HG03108 (cell line): ENCODE measurements around the gene PDIA5.
"Not testable (repeated sequence)": the region's sequence is repeated elsewhere in the genome, so short reads cannot be mapped to it uniquely, and the experiment has no call there.

Source experiments
- ATAC-seq: cut with Tn5 transposase; IDR thresholded peaks from one replicate; pipeline ENCODE4 v1.9.1; 2021; ENCODE audit warnings: moderate library complexity; ENCODE audit not compliant: unreplicated experiment

PDIA5 gene

DNA sequence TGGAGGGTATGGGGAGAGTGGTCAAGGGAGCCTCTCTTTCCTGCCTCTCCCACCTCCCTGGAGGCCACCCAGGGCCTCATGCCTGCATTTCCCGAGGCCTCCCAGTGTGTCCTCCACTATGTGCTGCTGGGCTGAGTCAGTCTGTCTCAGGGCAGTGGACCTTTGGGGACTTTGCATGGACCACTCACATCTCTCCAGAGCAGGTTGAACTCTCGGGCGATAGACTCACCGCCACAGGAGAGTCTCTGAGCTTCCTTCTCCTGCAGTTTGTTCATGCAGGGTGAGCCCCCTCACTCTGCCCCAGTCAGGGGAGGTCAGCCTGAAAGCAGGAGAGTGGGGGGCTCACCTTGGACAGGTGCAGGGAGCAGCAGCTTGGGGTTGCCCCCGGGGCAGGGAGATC is 74.5 kb downstream of the PDIA5 start:
- no peak for ATAC-seq

DNA sequence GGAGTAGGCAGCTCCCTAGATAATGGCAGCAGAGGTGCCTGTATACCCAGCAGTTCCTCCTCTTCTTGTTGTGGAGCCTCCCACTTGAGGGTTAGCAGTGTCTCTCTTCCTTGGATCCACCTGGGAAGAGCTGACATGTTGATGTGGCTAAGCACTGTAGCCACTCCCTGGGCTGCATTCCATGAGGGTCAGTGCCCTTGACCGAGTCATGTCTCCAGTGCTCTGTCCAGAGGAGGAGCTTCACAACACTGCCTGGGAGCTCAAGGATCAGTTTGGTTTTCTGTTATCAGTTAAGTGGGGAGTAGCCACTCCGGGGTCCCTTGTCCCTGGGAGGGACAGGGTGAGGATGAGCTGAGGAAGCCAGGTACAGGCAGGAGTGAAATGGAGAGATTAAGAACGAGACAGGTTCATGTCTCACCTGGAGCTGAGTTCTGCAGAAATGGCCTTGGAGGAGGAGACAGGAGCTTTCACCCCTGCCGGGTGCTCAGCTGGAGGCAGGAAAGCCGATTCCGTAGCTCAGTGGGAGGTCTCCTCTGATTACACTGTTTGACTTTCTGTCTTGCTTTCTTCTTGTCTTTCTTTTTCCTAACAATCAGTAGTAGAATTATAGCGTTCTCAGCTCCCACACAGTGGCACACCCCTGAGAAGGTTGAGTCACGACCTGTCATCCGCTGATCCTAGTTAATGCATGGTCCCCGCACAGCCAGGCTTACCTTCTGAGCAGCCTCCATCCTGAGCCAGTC is 77.0 kb downstream of the PDIA5 start:
- no peak for ATAC-seq

DNA sequence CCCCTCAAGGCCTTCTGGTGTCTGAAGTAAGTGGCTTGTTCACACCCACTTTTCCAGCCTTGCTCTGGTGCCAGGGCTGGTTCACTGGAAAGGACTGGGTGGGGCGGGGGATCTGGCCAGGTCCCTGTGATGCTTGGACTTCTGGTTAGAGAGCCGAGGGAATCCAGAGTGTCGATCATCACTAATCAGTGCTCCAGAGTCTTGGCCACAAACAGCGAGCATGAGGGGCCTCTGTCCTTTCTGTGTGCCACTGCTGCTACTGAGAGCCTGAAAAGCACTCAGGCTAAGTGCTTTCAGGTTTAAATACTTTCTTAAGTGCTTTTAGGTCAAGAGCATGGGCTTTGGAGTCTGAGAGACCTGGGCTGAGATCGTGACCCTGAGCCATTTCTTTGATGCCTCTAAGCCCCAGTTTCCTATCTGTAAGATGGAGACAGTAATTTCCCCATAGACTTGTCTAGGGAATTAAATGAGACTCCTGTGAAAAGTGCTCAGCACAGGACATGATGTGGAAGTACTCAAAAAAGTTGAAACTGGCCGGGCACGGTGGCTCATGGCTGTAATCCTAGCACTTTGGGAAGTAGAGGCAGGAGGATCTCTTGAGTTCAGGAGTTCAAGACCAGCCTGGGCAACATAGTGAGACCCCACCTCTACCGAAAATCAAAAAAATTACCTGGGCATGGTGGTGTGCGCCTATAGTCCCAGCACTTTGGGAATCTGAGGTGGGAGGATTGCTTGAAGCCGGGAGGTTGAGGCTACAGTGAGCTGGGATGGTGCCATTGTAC is 81.1 kb downstream of the PDIA5 start:
- ATAC-seq: no peak

DNA sequence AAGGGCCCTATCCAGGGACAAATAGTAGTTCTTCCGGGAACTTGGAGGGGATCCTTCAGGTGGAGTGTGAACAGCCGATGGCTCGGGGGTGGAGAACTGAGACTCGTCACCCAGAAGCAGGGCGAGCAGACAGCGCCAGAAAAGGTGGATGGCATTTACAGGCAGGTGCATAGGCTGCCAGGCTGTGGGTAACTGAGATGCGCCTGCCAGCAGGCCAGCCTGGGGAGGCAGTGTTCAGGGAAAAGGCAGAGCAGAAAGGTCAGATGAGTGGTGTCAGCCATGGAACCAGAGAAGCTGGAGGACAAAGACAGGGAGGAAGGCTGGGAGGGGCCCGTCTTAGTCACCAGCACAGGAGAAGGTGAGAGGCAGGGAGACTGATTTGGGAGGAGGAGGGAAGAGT is 81.9 kb downstream of the PDIA5 start:
- ATAC-seq: no peak

DNA sequence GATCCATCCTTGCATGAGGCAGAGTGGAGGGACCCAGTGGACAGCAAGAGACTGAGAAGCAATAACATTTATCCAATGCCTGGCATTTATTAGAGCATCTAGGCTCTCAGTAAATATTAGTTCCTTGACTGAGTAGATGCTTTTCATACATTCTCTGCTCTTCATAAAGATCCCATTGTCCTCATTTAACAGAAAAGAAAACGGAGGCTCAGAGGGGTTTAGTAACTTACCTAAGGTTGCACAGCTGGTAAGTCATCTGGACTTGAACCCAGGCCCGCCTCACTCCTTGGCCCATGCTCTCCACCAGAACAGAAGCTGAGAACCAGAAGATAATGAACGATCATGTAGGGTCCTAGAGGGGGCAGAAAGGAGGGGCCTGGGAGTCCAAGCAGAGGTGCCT is 82.7 kb downstream of the PDIA5 start:
- no peak for ATAC-seq

DNA sequence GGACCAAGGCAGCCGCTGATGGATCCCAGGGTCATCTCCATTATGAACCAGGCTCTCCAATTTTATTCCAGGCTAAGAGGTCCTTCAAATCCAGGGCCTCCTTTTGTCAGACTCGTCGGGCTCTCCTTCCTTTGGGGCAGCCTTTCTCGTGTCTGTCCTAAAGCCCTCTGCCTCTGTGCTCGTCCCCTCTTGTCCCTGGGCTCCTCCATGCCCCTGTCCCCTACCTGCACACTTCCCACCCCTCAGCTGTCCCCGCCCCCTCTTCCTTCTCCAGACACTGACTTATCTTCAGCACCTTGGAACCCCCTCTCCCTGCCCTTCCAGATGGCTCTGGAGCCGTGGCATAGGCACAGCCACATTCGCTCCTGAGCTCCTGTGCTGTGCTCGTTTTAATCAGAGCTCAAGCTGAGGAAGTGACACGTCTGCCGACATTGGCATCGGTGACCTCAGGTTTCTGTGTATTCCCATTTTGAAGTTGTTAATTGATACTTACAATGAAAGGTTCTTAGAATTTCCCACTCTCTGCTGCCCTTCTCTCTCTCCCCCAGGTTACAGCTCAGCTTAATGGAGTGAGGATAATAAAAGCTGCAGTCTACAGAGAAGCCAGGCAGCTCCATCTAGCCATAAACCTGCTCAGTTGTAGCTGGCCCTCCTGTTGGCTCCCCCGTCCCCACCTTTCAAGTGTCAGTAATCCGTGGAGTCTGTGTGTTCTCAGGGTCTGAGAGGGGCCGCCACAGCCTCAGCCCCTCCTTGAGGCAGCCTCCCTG is 83.8 kb downstream of the PDIA5 start:
- no peak for ATAC-seq

DNA sequence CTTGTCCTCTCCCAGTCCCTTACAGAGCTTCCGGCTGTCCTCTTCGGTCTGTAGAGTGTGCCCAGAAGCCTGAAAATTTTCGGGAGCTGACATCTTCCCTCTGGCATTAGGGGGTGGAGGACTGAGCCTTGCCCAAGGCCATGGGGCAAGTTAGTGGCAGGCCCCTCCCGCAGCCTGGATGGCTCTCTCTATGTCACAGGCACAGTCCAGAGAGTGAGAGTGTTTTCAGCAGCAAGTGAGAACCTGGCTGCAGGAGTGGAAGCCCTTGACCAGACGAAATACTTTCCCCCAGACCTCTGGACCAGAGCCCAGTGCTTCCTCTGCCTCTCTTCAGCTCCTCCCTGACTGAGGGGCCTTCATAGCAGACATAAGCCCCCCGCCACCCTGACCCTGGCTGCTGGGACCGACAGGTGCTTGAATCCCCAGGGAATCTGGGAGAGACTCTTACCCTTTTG is 84.5 kb downstream of the PDIA5 start:
- ATAC-seq: no peak

DNA sequence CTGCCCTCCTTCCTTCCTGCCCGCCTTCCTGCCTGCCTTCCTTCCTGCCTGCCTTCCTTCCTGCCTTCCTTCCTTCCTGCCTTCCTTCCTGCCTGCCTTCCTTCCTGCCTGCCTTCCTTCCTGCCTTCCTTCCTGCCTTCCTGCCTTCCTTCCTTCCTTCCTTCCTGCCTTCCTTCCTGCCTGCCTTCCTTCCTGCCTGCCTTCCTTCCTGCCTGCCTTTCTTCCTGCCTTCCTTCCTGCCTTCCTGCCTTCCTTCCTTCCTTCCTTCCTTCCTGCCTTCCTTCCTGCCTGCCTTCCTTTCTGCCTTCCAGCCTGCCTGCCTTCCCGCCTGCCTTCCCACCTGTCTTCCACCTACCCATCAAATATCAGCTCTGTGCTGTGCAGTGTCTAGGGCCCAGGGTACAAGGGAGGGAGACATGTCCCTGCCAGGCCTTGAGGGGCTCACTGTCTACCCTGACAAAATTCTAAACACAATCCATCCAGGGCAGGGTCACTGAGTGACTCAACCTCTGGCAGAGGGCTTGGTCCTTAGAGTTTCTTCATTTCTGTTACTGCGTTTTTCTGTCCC is 85.1 kb downstream of the PDIA5 start:
- not testable (repeated sequence) for ATAC-seq

DNA sequence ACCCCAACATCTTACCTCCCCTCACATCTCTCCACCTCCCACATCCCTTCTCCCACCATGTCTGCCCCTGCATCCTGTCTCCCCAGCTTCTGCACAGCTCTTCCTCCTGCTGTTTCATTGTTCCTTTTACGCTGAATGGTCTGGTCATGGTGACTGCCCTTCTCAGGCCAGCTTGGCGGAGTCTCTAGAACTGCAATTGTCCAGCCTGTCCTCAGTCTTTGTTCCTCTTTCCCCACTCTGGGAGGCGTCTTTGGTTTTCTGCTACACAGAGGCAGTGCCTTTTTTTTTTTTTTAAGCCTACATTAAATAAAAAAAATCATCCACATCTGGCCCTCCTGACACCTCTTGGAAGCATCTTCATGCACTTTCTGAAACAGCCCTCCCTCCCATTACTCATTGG is 85.9 kb downstream of the PDIA5 start:
- no peak for ATAC-seq

DNA sequence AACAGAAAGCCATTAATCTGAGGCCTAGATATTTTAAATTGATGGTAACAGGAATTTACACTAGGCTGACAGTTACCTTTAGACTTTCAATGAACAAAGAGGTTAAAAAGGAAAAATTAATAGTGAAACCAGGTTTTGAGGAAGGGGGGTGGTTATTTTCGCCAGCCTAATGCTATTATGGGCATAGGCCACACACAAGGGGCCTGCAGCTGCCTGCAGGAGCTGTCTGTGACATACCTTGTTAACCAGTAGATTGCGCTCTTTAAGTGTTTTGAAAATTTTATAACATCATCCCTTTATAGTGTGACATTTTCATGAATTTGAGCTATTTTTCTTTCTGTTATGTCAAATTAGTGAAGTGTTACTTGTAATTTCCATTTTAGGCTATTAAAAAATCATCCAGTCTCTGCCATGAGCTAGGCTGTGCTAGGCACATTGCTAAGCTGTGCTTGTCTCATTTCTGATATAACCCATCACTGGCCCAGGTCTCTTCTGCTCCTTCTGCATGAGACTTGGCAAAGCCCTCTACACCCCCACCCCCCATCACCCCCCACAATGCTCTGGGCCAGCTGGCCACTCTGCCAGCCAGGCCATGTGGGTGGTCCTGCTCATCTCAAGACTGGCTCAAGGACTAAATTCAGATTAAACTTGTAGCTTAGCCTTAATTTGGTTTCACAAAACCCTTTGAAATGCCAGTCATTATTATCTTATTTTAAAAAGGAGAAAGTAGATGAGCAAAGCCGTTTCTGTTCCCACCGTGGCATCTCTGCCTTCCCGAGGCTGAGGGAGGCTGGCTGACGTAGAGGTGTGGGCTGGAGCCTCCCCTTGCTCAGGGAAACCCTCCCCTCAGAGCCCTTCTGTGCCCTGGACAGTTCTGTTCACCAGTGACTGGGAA is 86.5 kb downstream of the PDIA5 start:
- no peak for ATAC-seq

DNA sequence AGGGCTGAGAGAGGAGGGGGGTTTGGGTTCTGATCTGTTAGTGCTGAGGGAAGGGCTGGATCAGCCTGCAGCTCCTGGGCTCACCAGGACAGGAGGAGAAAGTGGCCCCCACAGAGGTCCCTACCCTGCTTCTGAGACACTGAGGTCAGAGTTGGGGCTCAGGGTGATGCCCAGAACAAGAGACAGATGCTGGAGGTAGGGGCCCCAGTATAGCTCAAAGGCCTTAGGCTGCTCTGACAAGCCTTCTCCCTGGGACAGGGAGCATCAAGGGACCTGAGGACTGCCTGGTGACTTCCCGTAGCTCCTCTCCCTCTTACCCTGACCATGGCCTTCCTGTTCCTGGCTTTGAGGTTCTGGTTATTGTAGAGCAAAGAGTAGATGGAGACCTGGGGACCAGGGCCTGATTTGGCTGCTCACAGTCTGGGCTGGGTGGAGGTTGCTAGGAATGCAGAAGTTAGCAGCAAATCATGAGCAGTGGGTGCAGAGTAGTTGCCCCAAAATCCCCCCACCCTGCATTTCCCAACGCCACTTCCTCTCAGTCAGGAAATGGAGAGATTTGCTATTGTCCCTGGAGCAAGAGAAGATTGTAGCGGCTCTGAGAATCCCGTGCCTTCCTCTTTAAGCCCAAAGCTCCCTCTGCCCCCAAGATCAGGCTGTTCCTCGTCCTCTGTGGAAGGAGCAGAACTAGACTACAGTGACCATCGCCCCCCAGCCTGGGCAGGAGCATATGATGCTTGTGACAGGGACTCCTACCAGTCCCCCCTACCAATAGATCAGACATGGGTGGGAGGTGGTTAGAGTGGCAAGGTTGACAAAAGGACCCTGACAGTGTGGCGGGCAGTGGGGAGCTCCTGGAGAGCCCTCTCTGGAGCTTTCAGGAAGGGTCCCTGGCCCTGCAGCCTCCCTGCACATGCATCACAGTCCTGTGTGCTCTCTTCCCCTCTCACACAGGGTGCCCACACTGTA is 87.5 kb downstream of the PDIA5 start:
- no peak for ATAC-seq

DNA sequence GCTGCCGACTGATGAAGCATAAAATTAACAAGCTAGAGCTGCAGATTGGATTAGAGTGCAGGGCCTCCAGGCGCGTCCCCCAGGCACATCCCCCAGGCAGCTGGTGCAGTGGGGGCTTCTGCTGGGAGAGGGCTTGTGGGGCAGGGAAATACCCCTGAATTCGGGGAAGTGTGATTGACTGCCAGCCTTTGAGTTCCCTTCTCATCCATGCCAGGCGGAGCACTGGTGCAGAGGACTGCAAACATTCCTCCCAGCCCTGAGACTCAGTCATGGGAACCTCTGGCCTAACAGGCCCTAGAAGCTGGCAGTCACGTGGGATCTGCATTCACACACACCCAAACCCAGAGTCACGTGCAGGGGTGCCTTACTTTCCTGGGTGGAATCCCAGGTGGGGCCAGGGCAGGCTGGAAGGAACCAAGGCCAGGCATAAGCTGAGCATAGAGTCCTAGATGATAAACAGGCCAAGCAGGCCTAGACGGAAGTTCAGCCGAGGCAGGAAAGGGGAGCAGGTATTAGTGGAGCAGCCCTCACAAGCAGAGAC is 88.7 kb downstream of the PDIA5 start:
- ATAC-seq: no peak

DNA sequence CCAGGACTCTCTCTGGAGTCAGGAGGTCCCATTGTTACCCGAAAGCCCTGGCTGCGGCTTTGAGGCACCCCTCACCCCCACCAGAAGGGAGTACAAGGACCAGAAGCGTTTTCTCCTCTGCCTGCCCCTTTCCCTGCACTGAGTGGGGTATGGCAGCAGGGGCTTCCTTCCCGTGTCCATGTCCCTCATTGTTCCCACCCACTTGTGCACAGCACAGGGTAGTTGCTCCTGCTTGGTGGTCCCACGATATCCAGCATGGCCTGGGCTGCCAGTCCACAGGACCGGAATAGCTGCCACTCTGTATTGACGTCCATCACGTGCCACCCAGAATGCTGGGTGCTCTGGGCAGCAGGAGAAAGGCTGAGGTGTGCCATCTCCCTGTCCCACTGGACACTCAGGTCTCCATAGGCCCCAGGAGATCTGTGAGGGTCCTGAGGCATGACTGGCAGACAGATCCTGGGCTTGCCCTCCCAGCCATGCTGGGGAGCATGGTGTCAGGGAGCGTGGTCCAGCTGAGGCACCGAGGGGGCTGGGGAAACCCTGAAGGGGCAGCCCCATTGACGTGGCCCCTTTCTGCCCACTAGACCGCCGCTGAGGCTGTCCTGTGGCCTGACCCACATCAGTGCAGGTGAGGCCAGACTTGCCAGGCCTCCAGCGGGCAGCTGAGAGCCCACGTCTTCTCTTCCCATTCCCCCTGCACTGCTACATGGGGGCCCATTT is 89.6 kb downstream of the PDIA5 start:
- no peak for ATAC-seq

DNA sequence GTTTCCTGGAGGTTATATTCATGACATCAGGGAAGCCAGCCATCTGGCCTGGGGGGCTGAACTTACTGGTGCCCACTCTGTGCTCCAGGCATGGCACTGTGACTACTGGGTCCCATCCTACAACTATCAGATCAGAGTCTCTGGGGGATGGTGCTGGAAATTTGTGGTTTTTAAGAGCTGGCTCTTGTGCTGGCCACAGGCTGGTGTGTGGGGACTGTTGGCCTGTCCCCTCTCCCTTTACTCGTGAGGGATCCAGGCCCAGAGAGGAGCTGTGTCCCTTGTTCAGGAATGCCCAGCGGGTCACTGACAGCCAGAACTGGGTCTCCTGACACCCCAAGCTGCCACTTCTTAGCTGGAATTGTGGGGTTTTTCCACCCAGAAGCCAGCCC is 90.4 kb downstream of the PDIA5 start:
- ATAC-seq: no peak

DNA sequence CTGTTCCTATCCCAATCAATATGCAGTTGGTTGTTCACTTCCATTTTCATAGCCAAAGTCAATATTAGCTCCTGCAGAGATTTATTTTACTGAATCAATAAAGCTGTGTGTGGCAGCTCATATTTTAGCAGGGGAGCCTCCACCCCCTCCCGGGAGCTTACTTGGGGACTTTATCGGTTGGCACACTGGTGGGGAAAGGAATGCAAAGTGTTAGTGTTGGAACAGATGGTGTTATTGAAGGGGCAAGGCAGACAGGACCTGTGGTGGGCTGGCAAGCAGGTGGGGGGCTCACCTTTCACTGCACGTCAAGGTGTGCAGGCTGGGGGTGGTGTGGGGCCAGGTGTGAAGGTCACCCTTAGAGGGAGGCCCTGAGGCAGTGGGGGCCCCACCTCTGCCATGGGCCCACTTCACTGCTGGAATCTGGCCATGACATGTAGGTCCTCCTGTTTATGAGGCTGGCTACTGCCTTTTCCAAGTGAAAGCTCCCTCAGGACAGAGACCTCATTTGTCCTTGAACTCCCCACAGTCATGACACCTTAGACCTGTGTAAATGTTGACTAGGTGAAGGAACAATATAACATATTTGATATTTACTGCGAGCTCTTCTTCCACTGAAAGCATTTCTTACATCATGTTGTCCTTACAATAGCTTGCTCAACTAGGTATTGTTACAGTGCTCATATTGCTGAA is 90.9 kb downstream of the PDIA5 start:
- no peak for ATAC-seq

DNA sequence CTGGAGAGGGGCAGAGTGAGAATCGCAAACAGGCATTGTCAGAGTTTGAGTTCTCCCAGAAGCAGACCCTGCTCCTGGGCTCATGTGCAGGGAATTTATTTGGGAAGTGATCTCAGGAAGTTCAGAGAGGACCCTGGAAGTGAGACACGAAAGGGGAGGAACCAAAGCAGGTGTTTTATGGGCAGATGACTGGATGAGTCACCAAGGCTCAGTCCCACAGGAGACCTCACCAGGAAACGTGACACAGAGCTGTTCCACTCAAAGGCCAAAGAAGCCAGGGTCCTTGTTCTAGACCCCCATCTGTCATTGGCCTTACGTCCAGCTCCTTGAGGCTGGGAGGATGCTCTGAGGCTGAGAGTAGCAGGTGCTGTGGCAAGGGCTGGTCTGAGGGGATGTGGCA is 91.5 kb downstream of the PDIA5 start:
- no peak for ATAC-seq

DNA sequence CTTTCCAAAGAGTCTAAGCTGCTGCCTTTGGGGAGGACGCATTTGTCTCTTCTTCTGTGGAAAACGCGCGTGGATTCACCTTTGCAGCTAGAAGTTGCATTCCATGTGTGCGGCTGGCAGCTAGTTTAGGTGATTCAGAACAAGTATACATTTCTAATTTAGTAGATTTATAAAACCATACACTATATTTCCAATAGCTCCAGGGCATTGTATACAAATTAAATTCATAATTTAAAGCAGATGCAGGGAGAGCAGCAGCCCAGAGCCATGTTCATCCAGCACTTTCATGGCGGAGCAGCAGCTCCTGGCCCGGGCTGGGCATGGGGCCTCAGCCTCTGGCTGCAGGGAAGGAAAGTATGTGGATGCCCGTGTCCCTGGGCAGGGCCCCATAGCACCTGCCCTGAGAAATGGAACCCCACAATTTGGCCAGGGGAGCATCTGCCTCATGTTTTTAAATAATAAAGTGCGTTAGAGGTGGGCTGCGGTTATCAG is 92.1 kb downstream of the PDIA5 start:
- ATAC-seq: no peak
